Measurements from ENCODE around the gene CARTPT. TPM values are rescaled to one million over a fixed set of nuclear protein-coding genes. Genes with fewer than 3 reads are reported as not detected.

The CARTPT gene
- total and polyA plus RNA-seq, 9 of the 15 experiments (the other 6 are each of a cell fraction or from before 2014, with no cell fraction given), result not detected

DNA sequence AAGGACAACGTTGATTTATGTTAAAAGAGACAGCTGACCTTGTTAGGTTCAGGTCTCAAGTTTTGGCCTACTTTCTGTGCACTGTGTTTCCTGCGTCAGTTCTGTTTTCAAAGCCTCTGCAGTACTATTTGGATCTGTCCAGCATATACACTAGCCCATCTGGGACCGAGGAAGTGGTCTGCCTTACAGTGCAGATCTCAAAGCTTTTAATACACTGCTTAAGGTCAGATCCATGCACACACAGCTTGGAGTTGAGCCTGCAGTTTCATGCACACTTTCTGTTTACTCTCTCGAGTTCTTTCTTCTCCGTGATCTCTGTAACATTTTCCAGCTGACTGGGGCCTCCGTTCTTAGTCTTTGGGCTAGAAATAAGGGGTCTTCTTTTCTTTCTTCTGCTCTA, 24.1 kb downstream of the CARTPT start:
- intact Hi-C loops (cut with micrococcal nuclease) (no loop called here), in situ Hi-C loops (cut with MboI) (no loop called here)
- Histone ChIP-seq H3K4me2 (ENCODE audit: insufficient read depth, low read length) (no peak overlapping the region), H3K9ac (ENCODE audit: insufficient read depth in 1 of 2, low read depth in 2 of 2, low read length in 2 of 2) (no peak overlapping the region), H3K27ac (ENCODE audit: extremely low read depth, low read depth, low read length) (no peak overlapping the region), H3K9me1 (ENCODE audit: control insufficient read depth, insufficient read depth, low read length) (no peaks in the 10 kb centered on the region), H3K79me2 (ENCODE audit: control insufficient read depth, insufficient read depth, low read length) (no peaks in the 10 kb centered on the region), H3K36me3 (ENCODE audit: control insufficient read depth, insufficient read depth, low read length) (no peaks in the 10 kb centered on the region), H2AFZ (ENCODE audit: low read depth, low read length) (no peak overlapping the region), H3K9me3 (replicated peaks; ENCODE audit: control insufficient read depth, insufficient read depth, low read depth, low read length) (no peaks in the 10 kb centered on the region), H3K4me1 (replicated peaks in 1 of 2; ENCODE audit: control insufficient read depth in 2 of 2, insufficient read depth in 2 of 2, low read length in 2 of 2) (no peaks in the 10 kb centered on the region), H4K20me1 (replicated peaks; ENCODE audit: control insufficient read depth, insufficient read depth, low read length) (no peaks in the 10 kb centered on the region), H3K27me3 (ENCODE audit: control insufficient read depth in 2 of 2, insufficient read depth in 2 of 2, low read length in 2 of 2) (peaks cover 0 to under 1% of the 10 kb centered on the region in 2 experiments; a peak in 1 of 5 replicates), H3K4me3 (no peak overlapping the region)
- FAIRE-seq (no peak), DNase-seq (ENCODE audit: extremely low read depth in 1 of 4, low spot score in 3 of 4) (no peak), ATAC-seq (no peak)
- ChIA-PET POLR2A (no interaction called here), CTCF (ENCODE audit: low intra/inter-chr PET ratio) (no interaction called here)
- 2% methylated on average over 6 of the region's 6 CpGs for WGBS (ENCODE audit: insufficient coverage, low coverage, missing lambda C conversion rate)
- no TSS peak for BruUV-seq (replicated peaks)
- TF ChIP-seq, protein P1, sequence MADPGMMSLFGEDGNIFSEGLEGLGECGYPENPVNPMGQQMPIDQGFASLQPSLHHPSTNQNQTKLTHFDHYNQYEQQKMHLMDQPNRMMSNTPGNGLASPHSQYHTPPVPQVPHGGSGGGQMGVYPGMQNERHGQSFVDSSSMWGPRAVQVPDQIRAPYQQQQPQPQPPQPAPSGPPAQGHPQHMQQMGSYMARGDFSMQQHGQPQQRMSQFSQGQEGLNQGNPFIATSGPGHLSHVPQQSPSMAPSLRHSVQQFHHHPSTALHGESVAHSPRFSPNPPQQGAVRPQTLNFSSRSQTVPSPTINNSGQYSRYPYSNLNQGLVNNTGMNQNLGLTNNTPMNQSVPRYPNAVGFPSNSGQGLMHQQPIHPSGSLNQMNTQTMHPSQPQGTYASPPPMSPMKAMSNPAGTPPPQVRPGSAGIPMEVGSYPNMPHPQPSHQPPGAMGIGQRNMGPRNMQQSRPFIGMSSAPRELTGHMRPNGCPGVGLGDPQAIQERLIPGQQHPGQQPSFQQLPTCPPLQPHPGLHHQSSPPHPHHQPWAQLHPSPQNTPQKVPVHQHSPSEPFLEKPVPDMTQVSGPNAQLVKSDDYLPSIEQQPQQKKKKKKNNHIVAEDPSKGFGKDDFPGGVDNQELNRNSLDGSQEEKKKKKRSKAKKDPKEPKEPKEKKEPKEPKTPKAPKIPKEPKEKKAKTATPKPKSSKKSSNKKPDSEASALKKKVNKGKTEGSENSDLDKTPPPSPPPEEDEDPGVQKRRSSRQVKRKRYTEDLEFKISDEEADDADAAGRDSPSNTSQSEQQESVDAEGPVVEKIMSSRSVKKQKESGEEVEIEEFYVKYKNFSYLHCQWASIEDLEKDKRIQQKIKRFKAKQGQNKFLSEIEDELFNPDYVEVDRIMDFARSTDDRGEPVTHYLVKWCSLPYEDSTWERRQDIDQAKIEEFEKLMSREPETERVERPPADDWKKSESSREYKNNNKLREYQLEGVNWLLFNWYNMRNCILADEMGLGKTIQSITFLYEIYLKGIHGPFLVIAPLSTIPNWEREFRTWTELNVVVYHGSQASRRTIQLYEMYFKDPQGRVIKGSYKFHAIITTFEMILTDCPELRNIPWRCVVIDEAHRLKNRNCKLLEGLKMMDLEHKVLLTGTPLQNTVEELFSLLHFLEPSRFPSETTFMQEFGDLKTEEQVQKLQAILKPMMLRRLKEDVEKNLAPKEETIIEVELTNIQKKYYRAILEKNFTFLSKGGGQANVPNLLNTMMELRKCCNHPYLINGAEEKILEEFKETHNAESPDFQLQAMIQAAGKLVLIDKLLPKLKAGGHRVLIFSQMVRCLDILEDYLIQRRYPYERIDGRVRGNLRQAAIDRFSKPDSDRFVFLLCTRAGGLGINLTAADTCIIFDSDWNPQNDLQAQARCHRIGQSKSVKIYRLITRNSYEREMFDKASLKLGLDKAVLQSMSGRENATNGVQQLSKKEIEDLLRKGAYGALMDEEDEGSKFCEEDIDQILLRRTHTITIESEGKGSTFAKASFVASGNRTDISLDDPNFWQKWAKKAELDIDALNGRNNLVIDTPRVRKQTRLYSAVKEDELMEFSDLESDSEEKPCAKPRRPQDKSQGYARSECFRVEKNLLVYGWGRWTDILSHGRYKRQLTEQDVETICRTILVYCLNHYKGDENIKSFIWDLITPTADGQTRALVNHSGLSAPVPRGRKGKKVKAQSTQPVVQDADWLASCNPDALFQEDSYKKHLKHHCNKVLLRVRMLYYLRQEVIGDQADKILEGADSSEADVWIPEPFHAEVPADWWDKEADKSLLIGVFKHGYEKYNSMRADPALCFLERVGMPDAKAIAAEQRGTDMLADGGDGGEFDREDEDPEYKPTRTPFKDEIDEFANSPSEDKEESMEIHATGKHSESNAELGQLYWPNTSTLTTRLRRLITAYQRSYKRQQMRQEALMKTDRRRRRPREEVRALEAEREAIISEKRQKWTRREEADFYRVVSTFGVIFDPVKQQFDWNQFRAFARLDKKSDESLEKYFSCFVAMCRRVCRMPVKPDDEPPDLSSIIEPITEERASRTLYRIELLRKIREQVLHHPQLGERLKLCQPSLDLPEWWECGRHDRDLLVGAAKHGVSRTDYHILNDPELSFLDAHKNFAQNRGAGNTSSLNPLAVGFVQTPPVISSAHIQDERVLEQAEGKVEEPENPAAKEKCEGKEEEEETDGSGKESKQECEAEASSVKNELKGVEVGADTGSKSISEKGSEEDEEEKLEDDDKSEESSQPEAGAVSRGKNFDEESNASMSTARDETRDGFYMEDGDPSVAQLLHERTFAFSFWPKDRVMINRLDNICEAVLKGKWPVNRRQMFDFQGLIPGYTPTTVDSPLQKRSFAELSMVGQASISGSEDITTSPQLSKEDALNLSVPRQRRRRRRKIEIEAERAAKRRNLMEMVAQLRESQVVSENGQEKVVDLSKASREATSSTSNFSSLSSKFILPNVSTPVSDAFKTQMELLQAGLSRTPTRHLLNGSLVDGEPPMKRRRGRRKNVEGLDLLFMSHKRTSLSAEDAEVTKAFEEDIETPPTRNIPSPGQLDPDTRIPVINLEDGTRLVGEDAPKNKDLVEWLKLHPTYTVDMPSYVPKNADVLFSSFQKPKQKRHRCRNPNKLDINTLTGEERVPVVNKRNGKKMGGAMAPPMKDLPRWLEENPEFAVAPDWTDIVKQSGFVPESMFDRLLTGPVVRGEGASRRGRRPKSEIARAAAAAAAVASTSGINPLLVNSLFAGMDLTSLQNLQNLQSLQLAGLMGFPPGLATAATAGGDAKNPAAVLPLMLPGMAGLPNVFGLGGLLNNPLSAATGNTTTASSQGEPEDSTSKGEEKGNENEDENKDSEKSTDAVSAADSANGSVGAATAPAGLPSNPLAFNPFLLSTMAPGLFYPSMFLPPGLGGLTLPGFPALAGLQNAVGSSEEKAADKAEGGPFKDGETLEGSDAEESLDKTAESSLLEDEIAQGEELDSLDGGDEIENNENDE (IDR thresholded peaks at IDR 0.05; ENCODE audit: low read depth, low read length), result no peak
- TF ChIP-seq PHF20 (IDR thresholded peaks at IDR 0.05; ENCODE audit: partially characterized antibody), result no peak
- no peak for TF ChIP-seq HDAC3 (IDR thresholded peaks at IDR 0.05; ENCODE audit: borderline replicate concordance, partially characterized antibody)
- TF ChIP-seq GABPB1 (CRISPR knock-in tag; IDR thresholded peaks at IDR 0.05), result no peak
- TF ChIP-seq NR0B1 (IDR thresholded peaks at IDR 0.05; ENCODE audit: partially characterized antibody), result no peak
- no peak for TF ChIP-seq HLTF (IDR thresholded peaks at IDR 0.05)
- TF ChIP-seq ZNF785 (CRISPR knock-in tag; IDR thresholded peaks at IDR 0.05), result no peak
- TF ChIP-seq TOE1 (IDR thresholded peaks at IDR 0.05; ENCODE audit: borderline replicate concordance), result no peak
- no peak for TF ChIP-seq TOE1 (CRISPR knock-in tag; IDR thresholded peaks at IDR 0.05; ENCODE audit: borderline replicate concordance, low read depth)
- TF ChIP-seq TRIM24 (IDR thresholded peaks at IDR 0.05), result no peak
- no peak for TF ChIP-seq LARP7 (IDR thresholded peaks at IDR 0.05)
- TF ChIP-seq RBM34 (IDR thresholded peaks at IDR 0.05; ENCODE audit: borderline replicate concordance, insufficient read depth, low read length), result no peak
- no peak for TF ChIP-seq ZNF224 (CRISPR knock-in tag; IDR thresholded peaks at IDR 0.05)

Data from K562 (cell line).